DMS53 treated with DMSO at 0.1 percent for 48 hours (cell line): Measurements from ENCODE around the gene TTLL11.

Experiments used
- DNase-seq: peaks from one replicate; lab custom pipeline; 2025; ENCODE audit not compliant: unreplicated experiment; lab: John Stamatoyannopoulos, UW

The TTLL11 gene

GRCh38 chr9:122092611-122093506, at the start of gene TTLL11:
TTLL11 (minus strand) TSS chr9:122093308; CDS start chr9:122093148, 160 bp downstream.
- DNase-seq = peak; percentile 92

- no peak for DNase-seq
Observed at GRCh38 chr9:122141671-122142070, 48.6 kb upstream of the TTLL11 start.

GRCh38 chr9:122140368-122141193, 47.5 kb upstream of the TTLL11 start:
- no peak for DNase-seq

GRCh38 chr9:122138560-122139268, 45.6 kb upstream of the TTLL11 start:
- DNase-seq = no peak

- DNase-seq = no peak
Observed at GRCh38 chr9:122135529-122135859, 42.4 kb upstream of the TTLL11 start.

GRCh38 chr9:122134822-122135528, 41.9 kb upstream of the TTLL11 start:
- no peak for DNase-seq

- no peak for DNase-seq
Observed at GRCh38 chr9:122133984-122134535, 41.0 kb upstream of the TTLL11 start.

GRCh38 chr9:122133263-122133983, 40.3 kb upstream of the TTLL11 start:
- DNase-seq = no peak

GRCh38 chr9:122132539-122132938, 39.4 kb upstream of the TTLL11 start:
- DNase-seq = no peak

- no peak for DNase-seq
Observed at GRCh38 chr9:122131401-122132001, 38.4 kb upstream of the TTLL11 start.

GRCh38 chr9:122130837-122131236, 37.7 kb upstream of the TTLL11 start:
- no peak for DNase-seq

GRCh38 chr9:122129969-122130368, 36.9 kb upstream of the TTLL11 start:
- no peak for DNase-seq

GRCh38 chr9:122128969-122129343, 35.8 kb upstream of the TTLL11 start:
- DNase-seq = no peak

GRCh38 chr9:122128007-122128968, 35.2 kb upstream of the TTLL11 start:
- DNase-seq = no peak

- DNase-seq = no peak
Observed at GRCh38 chr9:122127396-122127798, 34.3 kb upstream of the TTLL11 start.

GRCh38 chr9:122126331-122127261, 33.5 kb upstream of the TTLL11 start:
- peak; percentile 38 for DNase-seq
